NCI-H226 (cell line): ENCODE measurements around the gene RNF6.
"Not testable (repeated sequence)": the region's sequence is repeated elsewhere in the genome, so short reads cannot be mapped to it uniquely, and the experiment has no call there.

Experiments used
- DNase-seq: peaks from one replicate; pipeline ENCODE4 v3.0.0-alpha.2; 2015

The RNF6 gene

DNA sequence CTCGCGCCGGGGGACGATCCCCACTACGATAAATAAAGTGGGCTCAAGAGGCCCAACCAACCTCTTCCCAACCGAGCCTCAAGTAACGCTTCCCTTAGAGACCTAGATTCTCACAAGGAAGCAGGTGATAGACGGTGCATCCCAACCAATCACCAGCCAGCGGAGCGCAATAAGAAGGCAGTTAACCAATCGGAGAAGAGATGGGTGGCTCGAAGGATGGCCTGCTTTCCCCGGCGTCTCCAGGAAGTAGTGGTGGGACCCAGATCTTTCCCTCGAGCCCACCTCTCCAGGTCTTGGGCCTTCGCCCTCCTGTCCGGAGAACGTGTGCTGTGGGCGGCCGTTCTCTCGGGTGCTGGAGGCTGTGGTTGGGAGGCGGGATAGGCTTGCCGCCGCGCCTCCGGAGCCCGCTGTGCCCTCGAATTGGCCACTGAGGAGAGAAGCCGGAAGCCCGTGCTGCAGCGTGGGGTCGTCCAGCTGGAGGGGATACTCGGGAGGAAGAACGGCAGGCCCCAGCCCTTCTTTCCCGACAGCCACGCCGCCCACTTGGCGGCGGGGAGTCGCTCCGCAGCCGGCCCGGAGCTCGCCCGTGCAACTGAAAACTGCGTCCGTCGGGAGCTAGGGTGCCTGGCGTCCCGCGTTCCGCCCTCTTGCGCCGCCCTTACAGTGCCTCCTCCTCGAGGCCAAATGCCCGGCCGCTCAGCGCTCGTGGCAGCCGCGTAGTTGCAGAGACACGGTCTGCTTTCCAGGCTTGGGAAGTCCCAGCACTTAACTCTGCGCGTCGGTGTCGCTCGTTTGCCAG is at the start of gene RNF6:
Gene RNF6, minus strand, starts transcription at position 594 of the 799 bp plus-strand sequence. CDS start 2,665 bp downstream, outside the sequence.
- DNase-seq: peak; percentile 92

DNA sequence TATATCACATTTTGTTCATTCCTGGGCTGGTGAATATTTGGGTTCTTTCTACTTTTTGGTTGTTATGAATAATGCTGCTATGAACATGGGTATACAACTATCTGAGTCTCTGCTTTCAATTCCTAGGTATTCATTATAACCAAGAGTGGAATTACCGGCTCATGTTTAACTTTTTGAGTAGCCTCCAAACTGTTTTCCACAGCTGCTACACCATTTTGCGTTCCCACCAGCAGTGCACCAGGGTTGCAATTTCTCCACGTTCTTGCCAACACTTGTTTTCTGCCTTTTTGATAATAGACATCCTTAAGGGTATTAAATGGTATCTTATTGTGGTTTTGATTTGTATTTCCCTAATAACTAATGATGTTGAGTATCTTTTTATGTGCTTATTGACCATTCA is 48.6 kb upstream of the RNF6 start:
- no peak for DNase-seq

- no peak for DNase-seq
Observed at GRCh38 chr13:26266311-26266710, 44.2 kb upstream of the RNF6 start.

- DNase-seq: no peak
Observed at GRCh38 chr13:26262156-26262555, 40.0 kb upstream of the RNF6 start.

DNA sequence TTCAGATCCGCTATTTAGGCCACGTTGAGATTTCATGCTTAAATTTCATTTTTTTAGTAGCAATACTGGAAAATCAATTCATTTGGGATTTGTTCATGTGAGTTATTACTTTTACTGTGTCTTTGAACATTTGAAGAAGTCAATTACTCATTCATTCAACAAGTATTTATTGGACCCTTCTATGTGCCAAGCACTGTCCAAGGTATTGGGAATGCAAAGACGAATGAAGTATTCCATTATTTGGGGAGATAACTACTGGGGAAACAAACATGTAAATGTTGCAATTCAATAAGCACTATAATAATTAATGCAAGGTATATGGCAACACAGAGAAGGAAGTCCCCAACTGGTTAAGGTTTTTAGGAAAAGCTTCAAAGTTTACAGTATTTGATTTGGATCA is 37.5 kb upstream of the RNF6 start:
- DNase-seq: no peak

DNA sequence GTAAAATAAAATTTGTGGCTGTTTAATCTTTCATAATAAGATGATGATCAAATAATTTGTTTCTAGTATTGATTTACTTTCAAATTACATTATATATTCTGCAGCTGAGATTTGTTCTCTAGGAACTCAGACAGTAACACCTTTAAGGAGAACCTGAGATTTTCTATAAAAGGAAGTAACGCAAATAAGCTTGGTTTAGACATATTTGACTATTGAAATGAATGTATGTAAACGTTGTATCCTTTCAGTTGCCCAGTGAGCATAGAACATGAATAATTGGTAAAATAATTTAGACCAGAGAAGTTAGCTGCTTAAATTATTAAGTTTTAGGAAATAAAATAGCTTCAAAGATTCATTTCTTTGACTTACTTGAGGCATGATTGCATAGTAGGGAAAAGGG is 34.9 kb upstream of the RNF6 start:
- DNase-seq: no peak

- DNase-seq: no peak
Observed at GRCh38 chr13:26255691-26256277, 33.7 kb upstream of the RNF6 start.

GRCh38 chr13:26255115-26255514 is 33.0 kb upstream of the RNF6 start:
- no peak for DNase-seq

GRCh38 chr13:26254583-26255111 is 32.5 kb upstream of the RNF6 start:
- DNase-seq: peak; percentile 14

GRCh38 chr13:26253787-26254582 is 31.9 kb upstream of the RNF6 start, which contains the start of gene CDK8:
Gene CDK8 (plus strand): TSS chr13:26254129. CDS start chr13:26254642, 513 bp downstream.
- DNase-seq: peak; percentile 79

GRCh38 chr13:26253262-26253786 is 31.2 kb upstream of the RNF6 start:
- DNase-seq: no peak

DNA sequence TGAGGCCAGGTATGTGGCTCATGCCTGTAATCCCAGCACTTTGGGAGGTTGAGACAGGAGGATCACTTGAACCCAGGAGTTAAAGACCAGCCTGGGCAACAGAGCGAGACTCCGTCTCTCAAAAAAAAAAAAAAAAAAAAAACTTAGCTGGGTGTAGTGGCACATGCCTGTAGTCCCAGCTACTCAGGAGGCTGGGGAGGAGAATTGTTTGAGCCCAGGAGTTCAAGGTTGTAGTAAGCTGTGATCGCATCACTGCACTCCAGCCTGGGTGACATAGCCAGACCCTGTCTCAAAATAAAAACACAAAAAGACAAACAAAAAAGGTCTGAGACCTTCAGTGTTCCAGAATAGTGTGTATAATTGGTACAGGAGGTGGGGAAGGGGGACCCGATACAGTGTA is 29.9 kb upstream of the RNF6 start:
- not testable (repeated sequence) for DNase-seq

DNA sequence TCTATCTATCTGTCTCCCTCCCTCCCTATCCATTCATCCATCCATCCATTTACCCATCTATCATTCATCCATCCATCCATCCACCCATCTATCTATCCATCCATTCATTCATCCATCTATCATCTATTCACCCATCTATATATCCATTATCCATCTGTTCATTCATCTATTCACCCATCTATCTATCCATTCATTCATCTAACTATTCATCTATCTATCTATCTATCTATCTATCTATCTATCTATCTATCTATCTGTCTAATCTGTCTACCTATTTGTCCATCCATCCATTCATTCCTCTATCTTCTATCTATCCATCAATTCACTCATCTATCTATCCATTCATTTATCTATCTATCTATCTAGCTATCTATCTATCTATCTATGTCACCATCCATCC is 27.4 kb upstream of the RNF6 start:
- no peak for DNase-seq

DNA sequence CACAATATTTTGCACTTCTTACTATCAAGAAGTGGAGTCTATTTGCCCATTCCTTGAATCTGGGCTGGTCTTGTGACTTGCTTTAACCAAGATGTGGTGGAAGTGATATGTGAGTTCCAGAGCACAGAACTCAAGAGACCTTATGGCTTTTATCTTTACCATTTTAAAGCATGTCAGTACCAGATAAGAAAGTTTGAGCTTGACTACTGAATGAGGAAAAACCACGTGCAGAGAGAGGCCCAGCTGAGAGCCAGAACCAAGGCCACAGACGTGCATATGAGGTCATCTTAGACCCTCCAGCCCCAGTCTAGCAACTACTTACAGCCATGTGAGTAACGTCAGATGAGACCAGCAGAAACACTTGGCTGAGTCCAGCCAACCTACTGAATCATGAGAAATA is 25.5 kb upstream of the RNF6 start:
- no peak for DNase-seq

- DNase-seq: no peak
Observed at GRCh38 chr13:26247011-26247410, 24.9 kb upstream of the RNF6 start.

DNA sequence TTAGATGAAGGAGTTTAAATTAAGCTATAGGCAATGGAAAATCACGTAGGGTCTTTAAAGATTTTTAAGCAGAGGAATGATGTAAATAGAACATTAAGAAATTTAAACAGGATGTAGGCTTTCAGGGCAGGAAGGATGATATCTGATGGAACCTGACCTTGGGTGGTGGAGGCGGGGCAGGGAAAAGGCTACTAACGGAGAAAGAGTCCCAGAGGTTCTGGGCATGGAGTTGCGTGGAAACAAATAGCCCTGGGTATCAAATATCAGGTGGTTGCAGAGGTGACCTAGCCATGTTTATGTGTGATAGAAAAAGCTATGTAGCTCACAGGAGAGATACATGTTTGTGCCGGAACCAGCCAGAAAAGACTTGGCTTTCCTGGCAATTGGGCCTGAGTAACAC is 24.0 kb upstream of the RNF6 start:
- no peak for DNase-seq

GRCh38 chr13:26236296-26236695 is 14.2 kb upstream of the RNF6 start:
- DNase-seq: no peak

DNA sequence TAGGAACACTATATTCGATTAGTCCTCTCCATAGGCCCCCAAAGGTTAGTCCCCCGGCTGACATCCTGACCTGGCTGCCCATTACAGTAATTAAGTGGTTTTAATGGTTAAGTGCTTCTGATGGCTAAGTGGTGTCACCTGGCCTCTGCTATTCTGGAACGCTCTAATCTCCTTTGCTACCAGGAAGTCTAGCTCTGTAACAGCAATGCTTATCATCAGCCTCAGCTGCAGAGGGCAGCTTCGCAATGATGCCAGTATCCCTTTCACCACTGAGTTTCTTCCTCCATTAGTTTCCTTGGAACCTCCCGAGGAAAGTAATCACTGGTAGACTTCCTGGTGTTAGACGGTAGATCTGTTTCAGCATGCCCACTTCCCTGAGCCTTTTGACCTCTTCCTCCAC is 8.6 kb upstream of the RNF6 start:
- DNase-seq: no peak

- no peak for DNase-seq
Observed at GRCh38 chr13:26229080-26229615, 7.0 kb upstream of the RNF6 start.

GRCh38 chr13:26228096-26228495 is 6.0 kb upstream of the RNF6 start:
- no peak for DNase-seq

- DNase-seq: no peak
Observed at GRCh38 chr13:26227166-26227971, 5.3 kb upstream of the RNF6 start.
